Measurements from ENCODE around the gene PDE4D.

DNA sequence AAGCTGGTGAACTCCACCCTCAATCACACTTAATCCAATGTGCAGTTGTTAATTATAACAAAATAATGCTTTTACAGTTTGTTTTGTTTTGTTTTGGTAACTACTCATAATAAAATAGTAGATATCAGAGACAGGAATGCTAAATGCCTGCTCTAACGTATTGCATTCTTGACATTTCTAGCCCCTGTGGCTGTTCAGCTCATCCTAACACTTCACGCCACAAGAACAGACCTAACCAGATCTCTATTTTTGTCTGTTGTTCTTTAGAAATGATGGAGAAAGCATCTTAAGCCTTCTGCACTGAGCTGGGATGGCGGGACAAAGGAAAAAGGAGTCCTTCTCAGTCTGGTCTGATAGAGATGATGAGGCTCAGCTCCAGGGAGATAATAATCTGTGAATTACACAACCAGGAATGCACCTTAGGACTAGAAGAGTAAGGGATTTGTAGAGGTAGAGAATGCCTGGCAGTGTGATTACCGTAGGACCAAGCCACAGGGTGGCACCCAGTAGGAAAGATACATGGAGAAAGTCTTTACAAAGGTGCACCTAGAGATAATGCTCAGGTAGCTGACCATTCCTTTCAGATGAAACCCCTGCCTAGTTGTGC is 628.8 kb downstream of the PDE4D start:
- TF ChIP-seq, protein P1, sequence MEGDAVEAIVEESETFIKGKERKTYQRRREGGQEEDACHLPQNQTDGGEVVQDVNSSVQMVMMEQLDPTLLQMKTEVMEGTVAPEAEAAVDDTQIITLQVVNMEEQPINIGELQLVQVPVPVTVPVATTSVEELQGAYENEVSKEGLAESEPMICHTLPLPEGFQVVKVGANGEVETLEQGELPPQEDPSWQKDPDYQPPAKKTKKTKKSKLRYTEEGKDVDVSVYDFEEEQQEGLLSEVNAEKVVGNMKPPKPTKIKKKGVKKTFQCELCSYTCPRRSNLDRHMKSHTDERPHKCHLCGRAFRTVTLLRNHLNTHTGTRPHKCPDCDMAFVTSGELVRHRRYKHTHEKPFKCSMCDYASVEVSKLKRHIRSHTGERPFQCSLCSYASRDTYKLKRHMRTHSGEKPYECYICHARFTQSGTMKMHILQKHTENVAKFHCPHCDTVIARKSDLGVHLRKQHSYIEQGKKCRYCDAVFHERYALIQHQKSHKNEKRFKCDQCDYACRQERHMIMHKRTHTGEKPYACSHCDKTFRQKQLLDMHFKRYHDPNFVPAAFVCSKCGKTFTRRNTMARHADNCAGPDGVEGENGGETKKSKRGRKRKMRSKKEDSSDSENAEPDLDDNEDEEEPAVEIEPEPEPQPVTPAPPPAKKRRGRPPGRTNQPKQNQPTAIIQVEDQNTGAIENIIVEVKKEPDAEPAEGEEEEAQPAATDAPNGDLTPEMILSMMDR (IDR thresholded peaks at IDR 0.05) = no peak
- TF ChIP-seq POLR2A (IDR thresholded peaks at IDR 0.05) (no peak), POLR2AphosphoS5 (IDR thresholded peaks at IDR 0.05) (no peak)
